Activated CD4-positive, alpha-beta T cell treated with anti-CD3 and anti-CD28 coated beads, Interleukin-2, amount 10 ng/mL, durations not matched to agents 24 days and 14 days (primary cell): ENCODE results near the gene FRY. TPM values are rescaled to one million over a fixed set of nuclear protein-coding genes. Genes with fewer than 3 reads are reported as not detected.

Experiments used
- DNase-seq: peaks from one replicate; pipeline ENCODE4 v3.0.0; 2022
- H3K27ac Mint-ChIP-seq: one replicate; pipeline ENCODE4 v1.8.0; 2022; ENCODE audit warnings: mild to moderate bottlenecking, mixed read lengths
- H3K27me3 Mint-ChIP-seq: one replicate; pipeline ENCODE4 v1.8.0; 2022; ENCODE audit warnings: mixed read lengths
- H3K36me3 Mint-ChIP-seq: one replicate; pipeline ENCODE4 v1.8.0; 2022; ENCODE audit warnings: low read depth, mild to moderate bottlenecking, mixed read lengths
- H3K4me1 Mint-ChIP-seq: one replicate; pipeline ENCODE4 v1.8.0; 2021; ENCODE audit warnings: mixed read lengths
- H3K4me3 Mint-ChIP-seq: one replicate; pipeline ENCODE4 v1.8.0; 2022; ENCODE audit warnings: mild to moderate bottlenecking, moderate library complexity, mixed read lengths
- H3K9me3 Mint-ChIP-seq: one replicate; pipeline ENCODE4 v1.8.0; 2021; ENCODE audit warnings: mixed read lengths
- intact Hi-C: fragments of 100-400 bp; cut with micrococcal nuclease; formaldehyde crosslinking; loops from one replicate; pipeline ENCODE4 v1.15.1; 2023
- total RNA-seq: library from RNA; stranded (reverse); gene quantifications from 2 replicates; pipeline ENCODE4 v1.2.3, GENCODE V29; 2022

The FRY gene
- total RNA-seq, 1 donor from 2014 or later, result 1.8 TPM

DNA sequence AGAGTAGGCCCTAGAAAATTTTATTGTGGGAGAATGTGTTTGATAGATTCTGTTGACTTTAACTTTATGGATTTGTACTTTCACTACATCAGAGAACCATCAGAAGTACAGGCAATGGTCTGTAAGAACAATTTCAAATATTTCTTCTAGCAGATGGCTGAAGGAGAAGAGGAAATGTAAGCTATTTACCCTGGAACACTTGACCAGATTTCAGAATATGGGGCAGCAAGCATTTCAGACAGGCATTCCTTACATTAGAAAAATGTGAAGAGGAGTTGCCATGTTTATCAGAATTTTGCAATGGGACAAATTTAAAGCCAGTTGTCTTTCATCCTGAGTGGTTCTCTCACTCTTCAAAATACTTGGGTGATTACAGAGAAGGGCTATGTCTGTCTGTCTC, 7.5 kb downstream of the FRY start:
- Mint-ChIP-seq H3K27ac (no peak overlapping the region), H3K36me3 (peaks cover 2% of the 10 kb centered on the region), H3K4me3 (no peak overlapping the region), H3K27me3 (no peaks in the 10 kb centered on the region), H3K4me1 (peaks cover 52% of the 10 kb centered on the region), H3K9me3 (peaks cover 4% of the 10 kb centered on the region)
- intact Hi-C loops, result loop anchor here (10.0 kb wide), 2 partner anchors 76 to 1506 kb away; no protein-coding TSS in a partner anchor
- no peak for DNase-seq

- intact Hi-C loops, result loop anchor here (10.0 kb wide), 2 partner anchors 75 to 1505 kb away; no protein-coding TSS in a partner anchor
- H3K9me3 Mint-ChIP-seq, result peaks cover 4% of the 10 kb centered on the region
These were observed 8.0 kb downstream of the FRY start for GRCh38 chr13:32039528-32039927.

GRCh38 chr13:32040052-32040642, 8.6 kb downstream of the FRY start:
- Mint-ChIP-seq H3K36me3 (peaks cover 2% of the 10 kb centered on the region), H3K4me3 (no peak overlapping the region), H3K4me1 (peaks cover 48% of the 10 kb centered on the region), H3K9me3 (peaks cover 4% of the 10 kb centered on the region), H3K27me3 (no peaks in the 10 kb centered on the region), H3K27ac (no peak overlapping the region)
- intact Hi-C loops, result no loop called here
- DNase-seq, result no peak

More at GRCh38 chr13:32039528-32039927, 8.0 kb downstream of the FRY start:
- no peak for DNase-seq
- Mint-ChIP-seq H3K27me3 (no peaks in the 10 kb centered on the region), H3K27ac (no peak overlapping the region), H3K4me3 (no peak overlapping the region), H3K4me1 (peaks cover 49% of the 10 kb centered on the region), H3K36me3 (peaks cover 2% of the 10 kb centered on the region)

GRCh38 chr13:32040689-32041088, 9.1 kb downstream of the FRY start:
- Mint-ChIP-seq H3K36me3 (peaks cover 2% of the 10 kb centered on the region), H3K27me3 (no peaks in the 10 kb centered on the region), H3K9me3 (peaks cover 4% of the 10 kb centered on the region), H3K27ac (no peak overlapping the region), H3K4me1 (peaks cover 51% of the 10 kb centered on the region), H3K4me3 (no peak overlapping the region)
- no peak for DNase-seq
- intact Hi-C loops, result no loop called here

GRCh38 chr13:32041429-32041828, 9.9 kb downstream of the FRY start:
- H3K27ac Mint-ChIP-seq, result no peak overlapping the region
- intact Hi-C loops, result no loop called here

DNA sequence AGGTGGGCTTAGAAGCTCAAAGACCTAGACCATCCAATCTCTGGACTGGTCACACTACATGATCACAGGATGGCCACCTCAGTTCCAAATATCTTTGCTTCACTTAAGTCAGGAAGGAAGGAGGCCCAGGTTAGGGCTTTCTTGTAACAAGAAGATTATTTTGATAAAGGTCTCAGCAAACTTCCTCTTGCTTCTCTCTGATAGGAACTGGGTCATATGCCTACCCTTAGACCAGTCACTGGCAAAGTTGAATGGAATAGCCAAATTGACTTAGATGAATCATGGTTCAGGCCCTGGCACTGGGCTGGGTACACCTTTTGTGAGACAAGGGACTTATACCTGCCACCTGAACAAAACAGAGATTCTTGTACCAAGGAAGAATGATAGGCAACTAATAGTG, 11.0 kb downstream of the FRY start:
- Mint-ChIP-seq H3K36me3 (peaks cover 4% of the 10 kb centered on the region), H3K27ac (no peak overlapping the region), H3K4me1 (peaks cover 40% of the 10 kb centered on the region), H3K27me3 (no peaks in the 10 kb centered on the region), H3K4me3 (peak overlapping the region; percentile 2), H3K9me3 (peaks cover 4% of the 10 kb centered on the region)
- intact Hi-C loops, result no loop called here
- DNase-seq, result no peak

More at GRCh38 chr13:32041429-32041828, 9.9 kb downstream of the FRY start:
- Mint-ChIP-seq H3K27me3 (no peaks in the 10 kb centered on the region), H3K36me3 (peaks cover 2% of the 10 kb centered on the region), H3K9me3 (peaks cover 4% of the 10 kb centered on the region), H3K4me1 (peaks cover 49% of the 10 kb centered on the region), H3K4me3 (no peak overlapping the region)
- DNase-seq, result no peak

DNA sequence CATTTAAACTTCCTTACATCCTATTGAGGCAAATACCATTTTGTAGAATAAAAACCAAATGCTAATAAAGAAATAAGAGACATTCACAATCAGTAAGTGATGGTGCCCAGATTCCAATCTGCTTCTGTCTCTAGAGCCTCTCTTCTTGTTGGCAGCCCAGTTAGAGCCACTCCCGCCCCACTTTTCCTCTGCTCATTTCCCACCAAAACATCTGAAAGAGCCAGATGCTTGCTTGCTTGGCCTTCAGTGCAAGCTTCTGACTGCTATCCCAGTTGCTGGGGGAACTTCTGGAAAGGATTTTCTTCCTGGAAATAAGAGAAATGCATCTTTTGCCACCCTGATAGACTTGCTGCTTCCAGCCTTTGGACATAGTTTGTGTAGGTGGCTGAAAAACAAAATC, 12.9 kb downstream of the FRY start:
- H3K27ac Mint-ChIP-seq, result no peak overlapping the region
- peaks cover 3% of the 10 kb centered on the region for H3K27me3 Mint-ChIP-seq
- peaks cover 8% of the 10 kb centered on the region for H3K9me3 Mint-ChIP-seq
- no peak overlapping the region for H3K4me3 Mint-ChIP-seq
- DNase-seq, result no peak
- peaks cover 7% of the 10 kb centered on the region for H3K36me3 Mint-ChIP-seq
- intact Hi-C loops, result no loop called here
- peaks cover 42% of the 10 kb centered on the region for H3K4me1 Mint-ChIP-seq

GRCh38 chr13:32045537-32045936, 14.0 kb downstream of the FRY start:
- Mint-ChIP-seq H3K9me3 (peaks cover 8% of the 10 kb centered on the region), H3K27me3 (peaks cover 3% of the 10 kb centered on the region), H3K27ac (no peak overlapping the region), H3K4me1 (peaks cover 42% of the 10 kb centered on the region), H3K36me3 (peaks cover 7% of the 10 kb centered on the region), H3K4me3 (no peak overlapping the region)
- intact Hi-C loops, result no loop called here
- DNase-seq, result no peak

DNA sequence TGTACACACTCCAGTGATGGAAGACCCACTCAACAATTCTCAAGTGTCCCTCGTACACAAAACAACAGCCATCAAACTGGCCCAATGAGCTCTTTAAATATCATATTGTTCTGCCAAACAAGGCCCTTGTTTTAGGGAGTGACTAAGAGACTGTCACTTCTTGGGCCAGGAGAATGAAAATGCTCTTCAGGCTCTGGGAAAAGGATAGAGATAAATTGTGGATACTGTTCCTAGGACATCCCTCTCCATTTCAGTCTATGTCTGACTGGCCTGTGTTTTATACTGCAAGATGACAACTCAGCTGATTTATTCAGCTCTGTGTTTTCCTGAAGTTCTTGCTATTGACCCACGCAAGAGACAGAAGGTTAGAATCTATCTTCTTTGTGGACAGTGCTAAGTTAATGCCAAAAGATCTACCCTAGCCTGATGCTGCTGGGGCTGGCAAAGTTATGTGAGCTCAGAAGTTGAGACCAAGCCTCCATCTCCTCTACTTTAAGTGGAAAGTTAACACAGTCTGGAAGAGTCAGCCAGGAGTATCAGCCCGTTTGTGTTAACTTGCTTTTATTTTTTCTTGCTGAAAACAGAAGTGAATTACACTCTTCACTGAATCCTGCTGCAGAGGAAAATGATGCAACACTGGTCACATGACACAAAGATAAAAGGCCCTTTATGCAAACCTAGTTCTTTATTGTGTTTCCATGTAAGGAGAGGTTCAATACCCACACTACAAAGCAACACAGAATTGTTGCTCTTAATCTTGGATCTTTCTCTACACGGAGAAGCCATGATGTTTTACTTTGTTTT, 14.6 kb downstream of the FRY start:
- peak; percentile 76 for DNase-seq
- peak overlapping the region; percentile 46 for H3K27ac Mint-ChIP-seq
- peaks cover 8% of the 10 kb centered on the region for H3K9me3 Mint-ChIP-seq
- peaks cover 3% of the 10 kb centered on the region for H3K27me3 Mint-ChIP-seq
- intact Hi-C loops, result no loop called here
- H3K4me1 Mint-ChIP-seq, result peaks cover 42% of the 10 kb centered on the region
- H3K4me3 Mint-ChIP-seq, result peak overlapping the region; percentile 20
- H3K36me3 Mint-ChIP-seq, result peaks cover 7% of the 10 kb centered on the region

DNA sequence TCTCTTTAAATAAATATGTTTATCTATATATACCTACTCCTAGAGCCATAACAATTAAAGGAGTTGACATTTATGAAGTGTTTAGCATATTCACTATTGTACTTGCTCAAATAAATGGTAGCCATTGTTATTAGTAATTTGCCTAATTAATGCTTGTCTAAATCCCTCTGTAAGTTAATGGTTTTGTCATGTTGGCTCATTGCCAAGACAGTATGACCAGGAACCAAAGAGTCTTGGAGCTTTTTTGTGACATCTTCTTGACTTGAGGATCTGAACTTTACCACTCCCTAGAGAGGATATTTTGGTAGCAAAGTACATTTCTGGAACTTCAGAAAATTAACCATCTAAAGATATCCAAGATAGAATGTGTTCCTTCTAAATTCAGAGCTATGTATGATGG, 15.5 kb downstream of the FRY start:
- Mint-ChIP-seq H3K27me3 (peaks cover 3% of the 10 kb centered on the region), H3K9me3 (peaks cover 8% of the 10 kb centered on the region), H3K4me3 (no peak overlapping the region), H3K4me1 (peaks cover 37% of the 10 kb centered on the region), H3K27ac (no peak overlapping the region), H3K36me3 (peaks cover 7% of the 10 kb centered on the region)
- intact Hi-C loops, result no loop called here
- no peak for DNase-seq

DNA sequence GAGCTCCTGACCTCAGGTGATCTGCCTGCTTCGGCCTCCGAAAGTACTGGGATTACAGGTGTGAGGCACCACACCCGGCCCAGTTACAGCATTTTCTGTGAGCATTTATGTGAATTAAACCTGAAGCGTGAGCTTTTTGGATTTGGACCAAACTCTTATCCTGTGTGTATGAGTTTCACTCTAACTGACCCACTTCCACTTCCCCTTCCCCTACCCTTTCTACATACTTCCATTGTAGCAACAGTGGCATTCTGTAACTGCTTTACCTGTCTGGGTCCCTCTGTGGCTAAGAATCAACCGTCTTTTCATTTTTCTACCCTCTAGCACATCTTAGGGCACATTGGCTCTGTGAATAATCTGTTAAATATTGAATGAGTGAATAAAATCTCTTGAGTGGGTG, 16.2 kb downstream of the FRY start:
- H3K36me3 Mint-ChIP-seq, result peaks cover 6% of the 10 kb centered on the region
- intact Hi-C loops, result no loop called here
- peaks cover 32% of the 10 kb centered on the region for H3K4me1 Mint-ChIP-seq
- peak overlapping the region; percentile 22 for H3K27ac Mint-ChIP-seq
- peaks cover 3% of the 10 kb centered on the region for H3K27me3 Mint-ChIP-seq
- H3K9me3 Mint-ChIP-seq, result peaks cover 6% of the 10 kb centered on the region
- no peak for DNase-seq
- peak overlapping the region; percentile 16 for H3K4me3 Mint-ChIP-seq

GRCh38 chr13:32048816-32049215, 17.2 kb downstream of the FRY start:
- Mint-ChIP-seq H3K36me3 (peaks cover 4% of the 10 kb centered on the region), H3K27ac (no peak overlapping the region), H3K9me3 (peaks cover 4% of the 10 kb centered on the region), H3K4me3 (no peak overlapping the region), H3K4me1 (peaks cover 29% of the 10 kb centered on the region), H3K27me3 (peaks cover 3% of the 10 kb centered on the region)
- no peak for DNase-seq
- intact Hi-C loops, result no loop called here

GRCh38 chr13:32051156-32051555, 19.6 kb downstream of the FRY start:
- H3K27me3 Mint-ChIP-seq, result peaks cover 4% of the 10 kb centered on the region
- H3K9me3 Mint-ChIP-seq, result peaks cover 4% of the 10 kb centered on the region
- intact Hi-C loops, result no loop called here
- no peak overlapping the region for H3K4me3 Mint-ChIP-seq
- DNase-seq, result no peak
- H3K36me3 Mint-ChIP-seq, result peaks cover 4% of the 10 kb centered on the region
- no peak overlapping the region for H3K27ac Mint-ChIP-seq
- H3K4me1 Mint-ChIP-seq, result peaks cover 24% of the 10 kb centered on the region

DNA sequence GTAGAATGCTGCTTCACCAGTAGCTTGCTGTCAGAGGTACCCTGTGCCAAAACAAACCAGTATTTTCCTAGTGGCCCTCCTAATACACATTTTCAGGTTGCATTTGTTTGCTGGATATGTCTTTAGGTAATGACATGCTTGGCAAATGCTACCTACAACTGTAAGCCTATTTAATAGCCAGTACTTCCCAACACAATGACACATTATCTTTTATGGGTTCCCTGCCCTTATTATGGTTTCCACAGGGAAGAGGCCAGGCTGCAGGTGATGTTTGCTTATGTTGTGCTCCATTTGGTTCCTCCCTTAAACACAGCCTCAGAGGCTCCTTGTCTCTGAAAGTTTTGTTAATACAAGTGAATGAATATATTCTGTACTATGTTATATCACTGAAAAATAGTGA, 24.7 kb downstream of the FRY start:
- H3K4me1 Mint-ChIP-seq, result peaks cover 10% of the 10 kb centered on the region
- no peak for DNase-seq
- peaks cover 3% of the 10 kb centered on the region for H3K27me3 Mint-ChIP-seq
- intact Hi-C loops, result no loop called here
- no peak overlapping the region for H3K4me3 Mint-ChIP-seq
- no peaks in the 10 kb centered on the region for H3K36me3 Mint-ChIP-seq
- H3K27ac Mint-ChIP-seq, result no peak overlapping the region
- no peaks in the 10 kb centered on the region for H3K9me3 Mint-ChIP-seq
